Stimulated activated CD8-positive, alpha-beta memory T cell treated with anti-CD3 and anti-CD28 coated beads, Interleukin-2, amount 100 ng/mL, for 48 hours (primary cell): ENCODE results near the gene LENG9.
"Not testable (repeated sequence)": the region's sequence is repeated elsewhere in the genome, so short reads cannot be mapped to it uniquely, and the experiment has no call there.

Source experiments
- DNase-seq, 2 donors: peaks; one replicate each; pipeline ENCODE4 v3.0.0-alpha.2; 2020; ENCODE audit warnings: low read depth in 2 of 2

Gene LENG9

DNA sequence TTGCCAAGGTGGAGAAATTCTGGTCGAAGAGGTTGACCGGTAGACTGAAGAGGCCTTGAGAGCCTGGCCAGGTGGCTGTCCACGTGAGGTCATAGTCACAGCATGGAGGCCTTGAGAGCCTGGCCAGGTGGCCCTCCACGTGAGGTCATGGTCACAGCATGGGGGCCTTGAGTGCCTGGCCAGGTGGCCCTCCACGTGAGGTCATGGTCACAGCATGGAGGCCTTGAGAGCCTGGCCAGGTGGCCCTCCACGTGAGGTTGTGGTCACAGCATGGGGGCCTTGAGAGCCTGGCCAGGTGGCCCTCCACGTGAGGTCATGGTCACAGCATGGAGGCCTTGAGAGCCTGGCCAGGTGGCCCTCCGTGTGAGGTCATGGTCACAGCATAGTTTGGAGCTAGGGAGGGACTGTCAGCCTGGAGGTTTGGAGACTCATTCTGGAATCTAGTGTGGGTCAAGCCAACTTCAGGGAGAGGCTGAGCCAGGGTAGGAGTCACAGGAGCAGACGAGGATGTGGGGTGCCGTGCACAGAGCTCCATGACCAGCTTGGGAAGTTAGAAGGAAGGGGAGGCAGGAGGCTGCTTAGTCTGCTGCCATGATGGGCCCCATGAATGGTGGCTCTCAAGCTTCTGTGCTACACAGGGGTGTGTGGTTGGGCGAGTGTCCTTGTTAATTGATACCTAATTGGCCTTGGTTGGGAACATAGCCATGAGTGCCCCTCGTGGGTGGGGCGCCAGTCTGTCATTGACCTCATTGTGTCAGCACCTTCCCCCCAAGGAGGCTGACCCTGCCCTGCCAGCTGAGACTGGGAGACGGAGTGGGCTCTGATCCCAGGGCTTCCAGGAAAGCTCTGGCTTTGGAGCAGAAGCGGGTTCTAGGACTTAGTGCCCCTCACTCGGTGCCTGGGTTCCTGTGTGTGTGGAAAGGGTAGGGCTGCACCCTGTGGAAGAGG, 4.0 kb downstream of the LENG9 start:
- DNase-seq, result no peak

DNA sequence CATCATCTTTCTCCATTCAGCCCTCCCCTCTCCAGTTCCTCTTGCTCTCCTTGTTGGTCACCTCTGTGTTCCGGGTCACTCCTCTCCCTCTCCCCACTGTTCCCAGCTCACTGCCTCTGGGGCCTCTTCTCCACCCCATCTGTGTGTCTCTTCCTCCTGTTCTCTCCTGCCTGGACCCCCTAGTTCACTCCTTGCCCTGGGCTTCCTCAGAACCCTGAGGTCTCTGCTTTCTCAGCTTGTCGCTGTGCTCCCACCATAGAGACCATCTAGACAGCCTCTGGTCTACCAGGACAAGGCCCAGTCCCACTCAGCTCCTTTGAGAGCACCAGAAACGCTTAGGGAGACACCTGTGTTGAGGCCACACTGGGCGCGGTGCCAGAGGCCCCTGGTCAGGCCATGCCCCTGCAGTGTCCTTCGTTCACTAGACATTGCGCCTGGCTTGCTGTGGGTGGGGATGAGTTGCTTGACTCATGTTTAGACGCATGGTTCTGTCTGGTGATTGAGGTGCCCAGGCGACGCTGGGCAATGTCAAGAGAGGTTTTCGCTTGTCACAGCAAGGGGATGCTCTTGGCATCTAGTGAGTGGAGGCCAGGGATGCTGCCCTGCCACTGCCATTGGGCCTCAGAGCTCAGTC, 4.8 kb downstream of the LENG9 start:
- DNase-seq, result no peak

DNA sequence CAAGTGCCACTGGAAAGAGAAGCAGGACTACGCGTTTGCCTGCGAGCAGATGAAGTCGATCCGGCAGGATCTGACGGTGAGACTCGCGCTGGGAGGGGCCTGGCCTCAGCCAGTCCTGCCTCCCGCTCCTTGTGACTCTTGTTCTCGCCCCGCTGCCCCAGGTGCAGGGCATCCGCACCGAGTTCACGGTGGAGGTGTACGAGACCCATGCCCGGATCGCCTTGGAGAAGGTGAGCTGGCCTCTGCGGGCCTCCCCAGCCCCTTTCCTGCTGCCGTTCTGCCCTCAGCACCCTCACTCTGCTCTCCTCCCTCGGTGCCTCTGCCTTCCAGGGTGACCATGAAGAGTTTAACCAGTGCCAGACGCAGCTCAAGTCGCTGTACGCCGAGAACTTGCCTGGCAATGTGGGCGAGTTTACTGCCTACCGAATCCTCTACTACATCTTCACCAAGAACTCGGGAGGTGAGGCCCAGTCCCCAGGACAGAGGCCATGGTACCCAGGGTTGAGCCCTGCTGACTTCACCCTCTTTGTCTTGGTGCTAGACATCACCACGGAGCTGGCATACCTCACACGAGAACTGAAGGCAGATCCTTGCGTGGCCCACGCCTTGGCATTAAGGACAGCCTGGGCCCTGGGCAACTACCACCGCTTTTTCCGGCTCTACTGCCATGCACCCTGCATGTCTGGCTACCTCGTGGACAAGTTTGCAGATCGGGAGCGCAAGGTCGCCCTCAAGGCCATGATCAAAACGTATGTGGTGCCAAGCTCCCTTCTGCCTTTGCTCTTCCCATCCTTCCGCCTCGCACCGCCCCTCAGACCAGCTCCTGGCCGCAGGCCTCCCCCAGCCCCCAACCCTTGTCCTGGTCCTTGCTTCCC, 5.6 kb downstream of the LENG9 start:
- no peak for DNase-seq

DNA sequence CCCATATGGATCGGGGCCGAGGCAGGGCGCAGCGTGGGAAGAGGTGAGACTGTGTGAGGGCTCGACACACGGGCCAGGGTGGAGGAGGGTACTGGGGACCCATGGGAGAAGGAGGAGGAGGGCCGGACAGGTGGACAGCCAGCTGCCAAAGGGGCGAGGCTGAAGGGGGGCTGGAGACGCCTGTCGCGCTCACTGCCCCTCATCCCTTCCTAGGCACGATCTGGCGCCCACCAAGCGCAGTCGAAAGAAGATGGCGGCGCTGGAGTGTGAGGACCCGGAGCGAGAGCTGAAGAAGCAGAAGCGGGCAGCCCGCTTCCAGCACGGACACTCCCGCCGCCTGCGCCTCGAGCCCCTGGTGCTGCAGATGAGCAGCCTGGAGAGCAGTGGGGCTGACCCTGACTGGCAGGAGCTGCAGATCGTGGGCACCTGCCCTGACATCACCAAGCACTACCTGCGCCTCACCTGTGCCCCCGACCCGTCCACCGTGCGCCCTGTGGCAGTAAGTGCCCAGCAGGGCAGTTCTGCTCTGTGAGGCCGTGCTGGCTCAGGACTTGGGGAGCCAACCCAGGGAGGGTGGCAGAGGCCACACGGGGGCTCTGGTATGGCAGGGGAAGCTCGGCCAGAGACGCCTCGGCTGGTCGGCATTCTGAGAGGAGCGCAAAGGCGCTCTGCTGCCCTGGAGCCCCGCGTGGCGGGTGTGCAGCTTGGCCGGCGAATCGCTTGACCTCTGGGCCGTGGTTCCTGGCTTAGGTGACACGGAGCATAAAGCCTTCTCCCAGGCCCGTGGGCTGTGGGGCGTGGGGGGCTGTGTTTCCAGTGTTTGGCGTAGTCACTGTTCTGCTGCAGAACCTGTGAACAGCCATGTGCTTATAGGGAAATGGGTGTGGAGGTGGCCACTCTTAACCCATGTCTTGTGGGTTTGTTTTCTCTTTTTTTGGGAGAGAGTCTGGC, 6.9 kb downstream of the LENG9 start:
- no peak for DNase-seq

DNA sequence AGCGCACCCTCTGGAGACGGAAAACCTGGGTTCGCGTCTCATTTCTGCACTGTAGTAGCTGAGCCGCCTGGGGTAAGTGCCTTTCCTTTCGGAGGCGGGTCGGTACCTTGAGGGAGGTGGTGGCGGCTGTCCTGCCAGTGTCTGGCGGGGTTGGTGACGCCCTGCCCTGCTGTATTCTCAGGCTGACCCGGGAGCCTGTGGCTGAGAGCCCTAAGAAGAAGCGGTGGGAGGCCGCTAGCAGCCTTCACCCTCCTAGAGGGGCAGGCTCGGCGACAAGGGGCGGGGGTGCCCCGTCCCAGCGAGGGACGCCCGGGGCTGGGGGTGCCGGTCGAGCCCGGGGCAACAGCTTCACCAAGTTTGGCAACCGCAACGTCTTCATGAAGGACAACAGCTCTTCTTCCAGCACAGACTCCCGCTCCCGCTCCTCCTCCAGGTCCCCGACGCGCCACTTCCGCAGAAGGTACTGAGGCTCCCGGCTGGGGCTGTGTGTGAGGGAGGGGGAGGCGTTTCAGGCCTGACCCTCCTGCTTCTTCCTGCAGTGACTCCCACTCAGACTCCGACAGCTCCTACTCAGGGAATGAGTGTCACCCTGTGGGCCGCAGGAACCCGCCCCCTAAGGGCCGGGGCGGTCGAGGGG, 7.7 kb downstream of the LENG9 start:
- DNase-seq, result no peak

DNA sequence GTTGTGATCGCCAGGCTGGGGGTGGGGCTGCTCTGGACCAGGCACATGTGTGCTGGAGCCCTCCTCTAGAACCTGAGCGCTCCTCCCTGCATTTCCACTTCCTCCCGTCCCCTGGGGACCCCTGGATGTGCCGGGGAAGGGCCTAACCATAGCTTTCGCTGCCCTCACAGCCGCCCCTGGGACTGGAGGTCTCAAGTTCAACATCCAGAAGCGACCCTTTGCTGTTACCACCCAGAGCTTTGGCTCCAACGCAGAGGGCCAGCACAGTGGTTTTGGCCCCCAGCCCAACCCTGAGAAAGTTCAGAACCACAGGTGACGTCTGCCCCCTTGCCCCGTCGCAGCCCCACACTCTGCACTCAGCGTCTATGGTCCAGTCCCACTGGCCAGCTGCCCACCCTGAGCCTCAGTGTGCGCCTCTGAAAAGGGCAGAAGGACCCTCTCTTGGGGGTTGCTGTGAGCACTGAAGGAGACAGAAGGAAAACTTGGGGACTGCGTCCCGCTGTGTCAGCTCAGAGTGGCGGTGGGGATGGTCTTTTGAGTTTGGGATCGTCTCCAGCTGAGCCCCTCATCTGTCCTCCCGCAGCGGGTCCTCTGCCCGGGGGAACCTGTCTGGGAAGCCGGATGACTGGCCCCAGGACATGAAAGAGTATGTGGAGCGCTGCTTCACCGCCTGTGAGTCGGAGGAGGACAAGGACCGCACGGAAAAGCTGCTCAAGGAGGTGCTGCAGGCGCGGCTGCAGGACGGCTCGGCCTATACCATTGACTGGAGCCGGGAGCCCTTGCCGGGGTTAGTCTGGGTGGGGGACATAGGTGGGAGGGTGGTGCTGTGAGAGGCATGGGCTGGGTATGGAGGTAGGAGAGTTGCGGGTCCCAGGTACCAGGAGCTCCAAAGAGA, 8.6 kb downstream of the LENG9 start:
- no peak for DNase-seq

DNA sequence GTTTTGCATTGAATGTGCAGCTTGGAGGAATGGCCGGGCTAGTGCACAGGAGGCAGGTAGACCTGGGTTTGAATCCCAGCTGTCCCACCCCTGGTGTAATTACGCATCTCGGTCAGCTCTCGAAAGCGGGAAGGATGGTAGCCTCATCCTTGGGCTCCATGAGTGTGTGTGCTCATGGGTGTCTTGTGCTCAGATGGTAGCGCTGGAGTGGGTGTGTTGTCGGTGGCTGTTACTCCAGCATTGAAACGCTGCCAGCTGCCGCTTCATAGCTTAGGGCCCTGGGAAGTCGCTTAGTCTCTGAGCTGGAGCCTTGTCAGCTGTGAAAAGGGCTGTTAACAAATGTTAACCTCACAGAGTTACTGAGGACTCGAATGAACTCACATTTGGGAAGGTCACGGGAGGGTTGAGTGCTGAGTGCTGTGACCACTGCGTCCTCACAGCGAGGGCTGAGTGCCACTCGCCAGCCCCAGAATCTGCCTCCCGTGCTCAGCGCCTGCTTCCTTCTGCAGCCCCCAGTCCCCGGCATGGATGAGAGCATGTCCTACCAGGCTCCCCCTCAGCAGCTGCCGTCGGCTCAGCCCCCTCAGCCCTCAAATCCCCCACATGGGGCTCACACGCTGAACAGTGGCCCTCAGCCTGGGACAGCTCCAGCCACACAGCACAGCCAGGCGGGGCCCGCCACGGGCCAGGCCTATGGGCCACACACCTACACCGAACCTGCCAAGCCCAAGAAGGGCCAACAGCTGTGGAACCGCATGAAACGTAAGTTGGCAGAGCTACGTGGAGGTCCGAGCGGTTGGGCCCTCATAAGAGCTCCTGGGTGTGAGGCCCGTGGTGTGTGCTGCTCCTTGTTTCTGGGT, 9.4 kb downstream of the LENG9 start:
- DNase-seq, result no peak

DNA sequence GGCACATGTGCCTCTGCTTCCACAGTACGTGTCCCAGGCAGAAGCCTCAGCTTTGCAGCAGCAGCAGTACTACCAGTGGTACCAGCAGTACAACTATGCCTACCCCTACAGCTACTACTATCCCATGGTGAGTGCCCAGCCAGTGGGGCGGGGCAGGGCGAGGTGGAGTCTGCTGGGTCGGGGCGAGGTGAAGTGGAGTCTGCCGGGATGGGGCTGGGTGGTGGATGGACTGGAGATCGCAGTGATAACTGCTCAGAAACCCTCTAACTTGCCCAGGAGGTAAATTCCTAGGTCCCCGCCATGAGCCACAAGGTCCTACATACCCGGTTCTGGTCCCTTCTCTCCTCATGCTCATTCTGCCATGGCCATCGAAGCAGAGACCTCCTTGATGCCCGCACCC, 11.0 kb downstream of the LENG9 start:
- no peak for DNase-seq

DNA sequence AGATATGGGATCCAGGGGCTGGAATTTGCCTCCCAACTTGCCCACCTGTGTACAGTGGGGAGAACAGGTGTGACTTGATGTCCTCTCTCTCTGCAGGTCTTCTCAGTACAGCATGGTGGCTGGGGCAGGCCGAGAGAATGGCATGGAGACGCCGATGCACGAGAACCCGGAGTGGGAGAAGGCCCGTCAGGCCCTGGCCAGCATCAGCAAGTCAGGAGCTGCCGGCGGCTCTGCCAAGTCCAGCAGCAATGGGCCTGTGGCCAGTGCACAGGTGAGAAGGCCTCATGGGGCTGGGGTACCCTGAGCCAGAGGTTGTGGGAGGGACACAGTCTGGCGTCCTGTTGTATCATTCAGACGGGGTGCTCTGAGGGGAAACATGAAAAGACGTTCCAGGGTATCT, 11.6 kb downstream of the LENG9 start:
- DNase-seq, result no peak

DNA sequence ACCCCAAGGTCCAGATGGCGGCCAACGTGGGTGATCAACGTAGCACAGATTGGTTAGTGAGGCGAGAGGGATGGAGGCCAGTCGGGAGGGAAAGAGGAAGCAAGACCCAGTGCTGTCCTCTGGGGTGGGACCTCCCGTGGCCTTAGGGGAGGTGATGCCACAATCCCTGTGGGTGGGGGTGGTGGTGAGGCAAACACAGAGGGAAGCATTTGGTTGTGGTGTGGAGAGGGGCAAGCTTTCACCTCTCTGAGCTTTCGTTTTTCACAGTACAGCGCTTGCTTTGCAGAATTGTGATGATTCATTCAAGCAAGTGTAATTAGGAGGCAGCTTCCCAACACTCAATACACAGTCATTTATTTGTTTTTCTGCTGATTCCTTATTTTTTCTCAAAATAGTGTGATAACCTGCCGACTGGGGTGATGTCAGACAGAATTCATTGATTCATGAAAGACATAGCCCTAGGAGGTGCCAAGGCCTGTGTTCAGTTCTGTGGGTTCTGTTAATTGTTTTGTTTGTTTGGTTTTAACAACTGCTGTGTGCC, 12.2 kb downstream of the LENG9 start:
- DNase-seq, result no peak

DNA sequence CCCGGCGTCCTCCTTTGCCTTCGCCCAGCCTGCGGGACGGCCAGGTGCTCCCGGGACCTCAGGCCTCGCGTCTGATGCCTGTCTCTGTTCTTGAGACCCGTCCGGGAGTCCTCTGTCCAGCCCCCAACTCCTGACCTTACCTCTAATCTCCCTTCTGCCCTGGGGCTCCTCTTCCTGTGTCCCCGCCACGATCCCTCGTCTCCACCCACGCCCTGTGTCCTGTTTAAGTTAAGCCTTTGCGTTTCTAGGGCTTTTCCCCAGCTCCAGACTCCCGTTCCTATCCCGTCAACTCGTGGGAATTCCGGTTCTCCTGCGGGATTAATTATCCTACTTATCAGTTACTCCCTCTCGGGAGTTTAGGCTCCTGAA, 13.9 kb downstream of the LENG9 start:
- no peak for DNase-seq

DNA sequence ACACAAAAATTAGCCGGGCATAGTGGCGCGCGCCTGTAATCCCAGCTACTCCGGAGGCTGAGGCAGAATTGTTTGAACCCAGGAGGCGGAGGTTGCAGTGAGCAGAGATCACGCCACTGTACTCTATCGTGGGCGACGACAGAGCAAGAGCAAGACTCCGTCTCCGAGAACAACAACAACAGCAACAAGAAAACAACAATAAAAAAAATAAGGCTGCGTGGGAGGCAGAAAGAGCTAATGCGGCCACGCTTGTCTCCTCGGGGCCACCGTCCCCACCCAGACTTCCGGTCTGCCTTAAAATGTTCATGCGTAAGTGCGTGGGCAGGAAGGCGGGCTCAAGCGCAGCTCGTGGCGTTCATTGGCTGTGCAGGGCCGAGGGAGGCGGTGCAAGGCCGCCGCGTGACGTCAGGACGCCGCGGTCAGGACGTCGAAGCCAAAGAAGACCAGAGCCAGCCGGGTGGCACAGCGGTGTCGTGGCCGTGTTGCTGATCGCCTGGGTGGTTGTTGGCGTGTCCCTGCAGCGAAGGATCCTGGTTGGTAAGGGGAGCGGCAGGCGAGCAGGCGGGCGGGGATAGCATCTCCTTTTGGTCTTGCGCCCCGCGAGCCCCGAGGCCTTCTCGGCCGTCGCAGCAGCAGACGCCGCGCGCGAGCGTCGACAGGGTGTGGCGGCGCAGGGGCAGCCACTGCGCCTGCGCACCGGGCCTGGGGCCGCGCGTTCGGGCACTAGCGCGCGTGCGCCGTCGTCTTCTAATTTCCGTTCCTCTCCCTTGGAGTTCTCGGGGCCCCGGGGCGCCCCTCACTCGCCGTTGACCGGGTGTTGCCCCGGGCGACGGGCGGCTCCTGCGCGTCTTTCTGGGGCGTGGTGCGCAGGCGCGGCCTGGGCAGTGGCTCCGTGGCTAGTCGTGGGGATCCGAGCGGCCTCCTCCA, 14.5 kb downstream of the LENG9 start, which contains the start of gene LENG8:
Gene LENG8 (plus strand): TSS at position 426 of the 927 bp plus-strand sequence. CDS start 2,146 bp downstream, outside the sequence.
- peak; percentile 93 to 94 for DNase-seq

DNA sequence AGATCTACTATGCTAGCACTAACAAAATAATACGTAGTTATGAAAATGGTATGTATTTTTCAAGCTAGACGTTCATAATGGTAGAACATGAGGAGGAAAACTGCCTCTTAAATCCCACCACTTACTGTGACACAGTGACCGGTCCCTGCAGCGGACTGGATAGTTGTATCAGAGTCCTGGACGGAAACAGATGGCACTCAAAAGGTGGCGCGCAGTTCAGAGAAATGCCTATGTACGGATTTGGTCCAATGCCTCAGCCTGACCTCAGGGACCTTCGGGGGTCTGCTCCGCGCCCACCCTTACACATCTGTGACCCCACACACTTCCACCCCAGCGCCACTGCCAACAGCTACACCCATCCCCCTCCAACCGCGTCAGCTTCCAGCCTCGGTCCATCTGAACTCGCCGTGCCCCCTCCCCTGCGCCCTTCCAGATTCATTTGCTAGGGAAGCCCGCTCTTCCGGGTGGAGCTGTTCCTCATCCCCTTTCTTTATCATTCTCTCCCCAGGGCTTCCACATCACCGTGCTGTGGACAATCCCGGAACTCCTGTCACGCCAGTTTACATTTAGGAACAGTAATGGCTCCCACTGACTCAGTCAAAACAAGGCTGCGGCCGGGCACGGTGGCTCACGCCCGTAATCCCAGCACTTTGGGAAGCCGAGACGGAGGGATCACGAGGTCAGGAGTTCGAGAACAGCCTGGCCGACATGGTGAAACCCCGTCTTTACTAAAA, 15.4 kb downstream of the LENG9 start:
- no peak for DNase-seq

DNA sequence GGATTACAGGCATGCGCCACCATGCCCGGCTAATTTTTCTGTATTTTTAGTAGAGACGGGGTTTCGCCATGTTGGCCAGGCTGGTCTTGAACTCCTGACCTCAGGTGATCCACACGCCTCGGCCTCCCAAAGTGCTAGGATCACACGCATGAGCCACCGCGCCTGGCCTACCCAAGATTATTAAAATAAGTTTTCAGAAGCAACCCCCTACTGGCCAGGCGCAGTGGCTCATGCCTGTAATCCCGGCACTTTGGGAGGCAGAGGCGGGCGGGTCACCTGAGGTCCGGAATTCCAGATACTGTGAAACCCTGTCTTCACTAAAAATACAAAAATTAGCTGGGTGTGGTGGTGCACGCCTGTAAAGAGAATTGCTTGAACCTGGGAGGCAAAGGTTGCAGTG, 17.2 kb downstream of the LENG9 start:
- not testable (repeated sequence) for DNase-seq

DNA sequence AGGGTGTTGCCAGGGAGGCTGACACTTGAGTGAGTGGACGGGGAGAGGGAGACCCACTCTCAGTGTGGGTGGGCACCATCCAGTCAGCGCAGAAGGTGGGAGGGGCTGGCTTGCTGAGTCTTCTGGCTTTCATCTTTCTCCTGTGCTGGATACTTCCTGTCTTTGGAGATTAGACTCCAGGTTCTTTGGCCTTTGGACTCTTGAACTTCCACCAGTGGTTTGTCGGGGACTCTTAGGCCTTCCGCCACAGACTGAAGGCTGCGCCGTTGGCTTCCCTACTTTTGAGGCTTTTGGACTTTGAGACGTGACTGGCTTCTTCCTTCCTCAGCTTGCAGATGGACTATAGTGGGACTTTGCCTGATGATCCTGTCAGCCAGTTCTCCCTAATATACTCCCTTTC, 18.8 kb downstream of the LENG9 start:
- no peak for DNase-seq

DNA sequence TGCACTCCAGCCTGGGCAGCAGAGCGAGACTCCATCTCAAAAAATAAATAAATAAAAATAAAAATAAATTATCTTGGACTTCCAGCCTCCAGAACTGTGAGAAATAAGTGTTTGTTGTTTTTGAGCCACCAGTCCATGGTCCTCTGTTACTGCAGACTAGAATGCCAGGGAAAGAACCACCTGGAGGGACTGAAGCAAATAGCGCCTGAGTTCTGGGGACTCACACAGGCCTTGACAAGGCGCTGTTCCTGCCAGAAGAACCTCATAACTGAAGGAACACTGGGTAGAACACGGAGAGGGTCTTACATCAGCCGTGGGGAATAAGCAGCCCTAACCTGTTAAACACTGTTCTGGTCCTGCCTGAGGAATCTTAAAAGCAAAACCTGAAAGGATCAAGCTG, 22.9 kb downstream of the LENG9 start:
- DNase-seq, result no peak
